GM23338 (cell line): Measurements from ENCODE around the gene PLS1. TPM values are rescaled to one million over a fixed set of nuclear protein-coding genes. Genes with fewer than 3 reads are reported as not detected.

Source experiments
- ATAC-seq: fragments of 200-7000 bp; cut with Tn5 transposase; 3 replicates; pipeline ENCODE4 v1.9.1; 2020
- DNase-seq: peaks from one replicate; pipeline ENCODE4 v3.0.0-alpha.2; 2015; ENCODE audit warnings: low spot score
- H2AFZ ChIP-seq: fragments of 200-600 bp; sonication (generic); 2 replicates; pipeline ENCODE4 v1.8.0; 2016; ENCODE audit warnings: antibody characterized with exemption, mild to moderate bottlenecking, moderate library complexity
- H3F3A ChIP-seq: fragments of 200-600 bp; sonication (generic); replicated peaks from 2 replicates; pipeline ENCODE4 v1.8.0; 2017; ENCODE audit warnings: antibody characterized with exemption, mixed run types, low read depth
- H3K27ac ChIP-seq: fragments of 200-600 bp; sonication (generic); 2 replicates; pipeline ENCODE4 v1.6.1; 2016; ENCODE audit warnings: low read depth
- H3K27me3 ChIP-seq: fragments of 200-600 bp; sonication (generic); 2 replicates; pipeline ENCODE4 v1.8.0; 2016; ENCODE audit warnings: mild to moderate bottlenecking, mixed run types, moderate library complexity; ENCODE audit not compliant: insufficient read depth
- H3K36me3 ChIP-seq: fragments of 200-600 bp; sonication (generic); 2 replicates; pipeline ENCODE4 v1.8.0; 2016; ENCODE audit warnings: mild to moderate bottlenecking; ENCODE audit not compliant: insufficient read depth
- H3K4me1 ChIP-seq: fragments of 200-600 bp; sonication (generic); 2 replicates; pipeline ENCODE4 v1.8.0; 2016; ENCODE audit warnings: mild to moderate bottlenecking, moderate library complexity; ENCODE audit not compliant: insufficient read depth
- H3K4me2 ChIP-seq: fragments of 200-600 bp; sonication (generic); 2 replicates; pipeline ENCODE4 v1.7.1; 2017; ENCODE audit warnings: mixed run types
- H3K4me3 ChIP-seq: fragments of 200-600 bp; sonication (generic); 2 replicates; pipeline ENCODE4 v1.6.1; 2016; ENCODE audit warnings: mixed run types
- H3K79me2 ChIP-seq: fragments of 200-600 bp; sonication (generic); replicated peaks from 2 replicates; pipeline ENCODE4 v1.8.0; 2017; ENCODE audit warnings: mild to moderate bottlenecking; ENCODE audit not compliant: insufficient read depth
- H3K9me2 ChIP-seq: fragments of 200-600 bp; sonication (generic); 2 replicates; pipeline ENCODE4 v1.8.0; 2017; ENCODE audit not compliant: insufficient read depth
- H4K20me1 ChIP-seq: fragments of 200-600 bp; sonication (generic); replicated peaks from 2 replicates; pipeline ENCODE4 v1.8.0; 2017; ENCODE audit warnings: mild to moderate bottlenecking; ENCODE audit not compliant: insufficient read depth
- H3K27ac Mint-ChIP-seq: 2 replicates; pipeline ENCODE4 v1.8.0; 2020; ENCODE audit warnings: inconsistent platforms, mild to moderate bottlenecking, moderate library complexity, mixed read lengths
- H3K27me3 Mint-ChIP-seq: 3 replicates; pipeline ENCODE4 v1.8.0; 2022; ENCODE audit warnings: low read depth, mild to moderate bottlenecking, moderate library complexity, mixed read lengths, inconsistent platforms; ENCODE audit not compliant: insufficient read depth, poor library complexity
- H3K36me3 Mint-ChIP-seq: 3 replicates; pipeline ENCODE4 v1.8.0; 2021; ENCODE audit warnings: low read depth, mild to moderate bottlenecking, inconsistent platforms, moderate library complexity, mixed read lengths
- H3K4me1 Mint-ChIP-seq: 3 replicates; pipeline ENCODE4 v1.8.0; 2020; ENCODE audit warnings: mild to moderate bottlenecking, inconsistent platforms, mixed read lengths
- H3K4me3 Mint-ChIP-seq: 3 replicates; pipeline ENCODE4 v1.8.0; 2021; ENCODE audit warnings: moderate library complexity, mild to moderate bottlenecking, inconsistent platforms, mixed read lengths
- H3K9me3 Mint-ChIP-seq: 3 replicates; pipeline ENCODE4 v1.8.0; 2020; ENCODE audit warnings: moderate library complexity, mild to moderate bottlenecking, inconsistent platforms, mixed read lengths
- CREB1 ChIP-seq: fragments of 250-450 bp; sonication (Bioruptor Pico); IDR thresholded peaks from 2 replicates; pipeline ENCODE4 v1.5.0; 2020; ENCODE audit warnings: low read depth, mild to moderate bottlenecking, moderate library complexity
- CTCF ChIP-seq, 2 experiments: fragments of 200-600 bp in 1 of 2; sonication (generic) in 1 of 2; conservative IDR thresholded peaks; 2 replicates each; pipeline versions ENCODE4 v1.5.1 to v1.6.1; 2016 to 2017; ENCODE audit warnings: antibody characterized with exemption in 2 of 2, low read depth in 2 of 2, mild to moderate bottlenecking in 2 of 2, moderate library complexity in 1 of 2
- EZH2 ChIP-seq: fragments of 200-600 bp; sonication (generic); IDR thresholded peaks from one replicate; pipeline ENCODE4 v1.8.0; 2017; ENCODE audit warnings: antibody characterized with exemption, mild to moderate bottlenecking, low read depth; ENCODE audit not compliant: unreplicated experiment
- EZH2phosphoT487 ChIP-seq: fragments of 200-600 bp; sonication (generic); IDR thresholded peaks from one replicate; pipeline ENCODE4 v1.8.1; 2018; ENCODE audit warnings: antibody characterized with exemption; ENCODE audit not compliant: unreplicated experiment
- JUNB ChIP-seq: IDR thresholded peaks from one replicate; pipeline ENCODE4 v1.6.1; 2016; ENCODE audit warnings: antibody characterized with exemption; ENCODE audit not compliant: unreplicated experiment
- NANOG ChIP-seq: IDR thresholded peaks from 2 replicates; pipeline ENCODE4 v1.6.1; 2016; ENCODE audit warnings: antibody characterized with exemption, borderline replicate concordance
- POLR2AphosphoS5 ChIP-seq: IDR thresholded peaks from 2 replicates; pipeline ENCODE4 v1.6.1; 2016; ENCODE audit warnings: antibody characterized with exemption, low read depth
- STAT1 ChIP-seq: IDR thresholded peaks from one replicate; pipeline ENCODE4 v1.6.1; 2016; ENCODE audit warnings: antibody characterized with exemption; ENCODE audit not compliant: unreplicated experiment
- ZNF114 ChIP-seq: fragments of 250-450 bp; sonication (Bioruptor Pico); IDR thresholded peaks from 2 replicates; pipeline ENCODE4 v1.5.0; 2020; ENCODE audit warnings: mild to moderate bottlenecking, moderate library complexity
- ZNF331 ChIP-seq: fragments of 250-450 bp; sonication (Bioruptor Pico); IDR thresholded peaks from 2 replicates; pipeline ENCODE4 v1.5.0; 2020; ENCODE audit warnings: low read depth, mild to moderate bottlenecking, moderate library complexity
- ZNF462 ChIP-seq: fragments of 250-450 bp; sonication (Bioruptor Pico); IDR thresholded peaks from 2 replicates; pipeline ENCODE4 v1.5.0; 2020; ENCODE audit warnings: mild to moderate bottlenecking, moderate library complexity
- polyA plus RNA-seq: library from polyadenylated mRNA; unstranded; fragments of >200 nt; fragmentation: Nextera tagmentation; extraction: Ambion mirVana; gene quantifications from 2 replicates; pipeline ENCODE4 v1.2.1, GENCODE V29; 2016
- total RNA-seq: library from RNA; depleted of rRNA; stranded (reverse); fragments of >200 nt; shearing (Covaris generic); gene quantifications from 2 replicates; pipeline ENCODE4 v1.2.3, GENCODE V29; 2014
- TF ChIP-seq, protein P1 (sequence below): IDR thresholded peaks from one replicate; pipeline ENCODE4 v1.6.1; 2018; ENCODE audit warnings: antibody characterized with exemption; ENCODE audit not compliant: unreplicated experiment
- TF ChIP-seq, protein P2 (sequence below): IDR thresholded peaks from 2 replicates; pipeline ENCODE4 v1.6.1; 2016; ENCODE audit warnings: antibody characterized with exemption

Gene PLS1
- total and polyA plus RNA-seq, 2 experiments from 2014 or later, result 18.4 to 42.2 TPM

- peaks cover 14% of the 10 kb centered on the region for H3K79me2 ChIP-seq
- H3F3A ChIP-seq, result no peaks in the 10 kb centered on the region
- Mint-ChIP-seq H3K4me3 (no peak overlapping the region), H3K4me1 (peaks cover 15% of the 10 kb centered on the region), H3K27ac (no peak overlapping the region), H3K27me3 (peaks cover 2% of the 10 kb centered on the region), H3K9me3 (no peaks in the 10 kb centered on the region), H3K36me3 (no peaks in the 10 kb centered on the region)
- no peaks in the 10 kb centered on the region for H3K36me3 ChIP-seq
- no peaks in the 10 kb centered on the region for H3K27me3 ChIP-seq
- H3K27ac ChIP-seq, result no peak overlapping the region
- no peak for TF ChIP-seq CTCF (conservative IDR thresholded peaks at IDR 0.05; ENCODE audit: low read depth in 2 of 2)
- no peak for TF ChIP-seq ZNF114 (CRISPR knock-in tag)
- TF ChIP-seq JUNB, result no peak
- TF ChIP-seq, protein P1, sequence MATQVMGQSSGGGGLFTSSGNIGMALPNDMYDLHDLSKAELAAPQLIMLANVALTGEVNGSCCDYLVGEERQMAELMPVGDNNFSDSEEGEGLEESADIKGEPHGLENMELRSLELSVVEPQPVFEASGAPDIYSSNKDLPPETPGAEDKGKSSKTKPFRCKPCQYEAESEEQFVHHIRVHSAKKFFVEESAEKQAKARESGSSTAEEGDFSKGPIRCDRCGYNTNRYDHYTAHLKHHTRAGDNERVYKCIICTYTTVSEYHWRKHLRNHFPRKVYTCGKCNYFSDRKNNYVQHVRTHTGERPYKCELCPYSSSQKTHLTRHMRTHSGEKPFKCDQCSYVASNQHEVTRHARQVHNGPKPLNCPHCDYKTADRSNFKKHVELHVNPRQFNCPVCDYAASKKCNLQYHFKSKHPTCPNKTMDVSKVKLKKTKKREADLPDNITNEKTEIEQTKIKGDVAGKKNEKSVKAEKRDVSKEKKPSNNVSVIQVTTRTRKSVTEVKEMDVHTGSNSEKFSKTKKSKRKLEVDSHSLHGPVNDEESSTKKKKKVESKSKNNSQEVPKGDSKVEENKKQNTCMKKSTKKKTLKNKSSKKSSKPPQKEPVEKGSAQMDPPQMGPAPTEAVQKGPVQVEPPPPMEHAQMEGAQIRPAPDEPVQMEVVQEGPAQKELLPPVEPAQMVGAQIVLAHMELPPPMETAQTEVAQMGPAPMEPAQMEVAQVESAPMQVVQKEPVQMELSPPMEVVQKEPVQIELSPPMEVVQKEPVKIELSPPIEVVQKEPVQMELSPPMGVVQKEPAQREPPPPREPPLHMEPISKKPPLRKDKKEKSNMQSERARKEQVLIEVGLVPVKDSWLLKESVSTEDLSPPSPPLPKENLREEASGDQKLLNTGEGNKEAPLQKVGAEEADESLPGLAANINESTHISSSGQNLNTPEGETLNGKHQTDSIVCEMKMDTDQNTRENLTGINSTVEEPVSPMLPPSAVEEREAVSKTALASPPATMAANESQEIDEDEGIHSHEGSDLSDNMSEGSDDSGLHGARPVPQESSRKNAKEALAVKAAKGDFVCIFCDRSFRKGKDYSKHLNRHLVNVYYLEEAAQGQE, result no peak
- no peak for TF ChIP-seq EZH2phosphoT487
- TF ChIP-seq, protein P2, sequence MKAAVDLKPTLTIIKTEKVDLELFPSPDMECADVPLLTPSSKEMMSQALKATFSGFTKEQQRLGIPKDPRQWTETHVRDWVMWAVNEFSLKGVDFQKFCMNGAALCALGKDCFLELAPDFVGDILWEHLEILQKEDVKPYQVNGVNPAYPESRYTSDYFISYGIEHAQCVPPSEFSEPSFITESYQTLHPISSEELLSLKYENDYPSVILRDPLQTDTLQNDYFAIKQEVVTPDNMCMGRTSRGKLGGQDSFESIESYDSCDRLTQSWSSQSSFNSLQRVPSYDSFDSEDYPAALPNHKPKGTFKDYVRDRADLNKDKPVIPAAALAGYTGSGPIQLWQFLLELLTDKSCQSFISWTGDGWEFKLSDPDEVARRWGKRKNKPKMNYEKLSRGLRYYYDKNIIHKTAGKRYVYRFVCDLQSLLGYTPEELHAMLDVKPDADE, result no peak
- no peak for TF ChIP-seq ZNF462 (CRISPR knock-in tag)
- TF ChIP-seq NANOG, result no peak
- no peak for TF ChIP-seq STAT1
- TF ChIP-seq POLR2AphosphoS5, result no peak
- no peak for TF ChIP-seq ZNF331
- no peak for TF ChIP-seq CREB1 (CRISPR knock-in tag)
- TF ChIP-seq EZH2, result no peak
- H4K20me1 ChIP-seq, result no peaks in the 10 kb centered on the region
- H2AFZ ChIP-seq, result no peak overlapping the region
- no peak overlapping the region for H3K4me2 ChIP-seq
- peaks cover 17% of the 10 kb centered on the region for H3K4me1 ChIP-seq
- DNase-seq (no peak), ATAC-seq (no peak)
- no peaks in the 10 kb centered on the region for H3K9me2 ChIP-seq
- no peak overlapping the region for H3K4me3 ChIP-seq
Observed at GRCh38 chr3:142735462-142735861, 139.3 kb downstream of the PLS1 start.
